HL-60/S4 (cell line): ENCODE measurements around the gene MIAT.
"Not testable (repeated sequence)": the region's sequence is repeated elsewhere in the genome, so short reads cannot be mapped to it uniquely, and the experiment has no call there.

Experiments used
- in situ Hi-C: fragments of 300-500 bp; cut with MboI; formaldehyde crosslinking; loops from 2 replicates; pipeline ENCODE4 v1.14.3; 2022; ENCODE audit warnings: low sequenced_read_pairs

The MIAT gene

GRCh38 chr22:26656891-26657851, at the start of gene MIAT:
Gene MIAT (plus strand): TSS chr22:26657588.
- in situ Hi-C loops, result no loop called here

DNA sequence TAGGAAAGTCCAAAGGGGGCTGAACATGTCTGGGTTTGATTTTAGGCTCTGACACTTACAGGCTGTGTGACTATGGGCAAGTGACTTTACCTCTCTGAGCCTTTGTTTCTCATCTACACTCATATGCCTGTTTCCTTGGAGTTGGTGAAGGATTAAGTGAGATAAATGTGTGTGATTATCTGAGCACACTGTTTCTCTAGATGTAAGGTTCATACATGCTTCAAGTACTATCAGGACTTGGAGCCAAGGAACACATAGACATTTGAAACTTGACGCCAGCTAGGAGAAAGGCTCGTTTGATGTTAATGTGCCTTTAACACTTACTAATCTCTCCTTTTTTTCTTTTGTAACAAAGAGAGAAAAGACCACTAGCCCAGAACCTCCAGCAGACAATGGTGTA, 49.3 kb upstream of the MIAT start:
- in situ Hi-C loops, result no loop called here

DNA sequence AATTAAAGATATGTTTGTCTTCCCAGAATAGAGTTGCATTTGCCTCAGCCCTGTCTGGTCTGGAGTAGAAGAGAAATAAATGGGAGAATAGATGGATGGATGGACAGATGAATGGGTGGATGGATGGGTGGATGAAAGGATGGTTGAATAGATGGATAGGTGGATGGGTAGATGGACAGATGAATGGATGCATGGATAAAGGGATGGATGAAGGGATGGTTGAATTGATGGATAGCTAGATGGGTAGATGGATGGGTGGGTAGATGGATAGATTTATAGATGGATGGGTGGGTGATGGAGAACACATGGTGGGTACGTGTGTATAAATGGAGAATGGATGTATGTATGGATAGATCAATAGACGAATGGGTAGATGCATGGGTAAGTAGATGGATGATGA, 48.1 kb upstream of the MIAT start:
- in situ Hi-C loops, result no loop called here

DNA sequence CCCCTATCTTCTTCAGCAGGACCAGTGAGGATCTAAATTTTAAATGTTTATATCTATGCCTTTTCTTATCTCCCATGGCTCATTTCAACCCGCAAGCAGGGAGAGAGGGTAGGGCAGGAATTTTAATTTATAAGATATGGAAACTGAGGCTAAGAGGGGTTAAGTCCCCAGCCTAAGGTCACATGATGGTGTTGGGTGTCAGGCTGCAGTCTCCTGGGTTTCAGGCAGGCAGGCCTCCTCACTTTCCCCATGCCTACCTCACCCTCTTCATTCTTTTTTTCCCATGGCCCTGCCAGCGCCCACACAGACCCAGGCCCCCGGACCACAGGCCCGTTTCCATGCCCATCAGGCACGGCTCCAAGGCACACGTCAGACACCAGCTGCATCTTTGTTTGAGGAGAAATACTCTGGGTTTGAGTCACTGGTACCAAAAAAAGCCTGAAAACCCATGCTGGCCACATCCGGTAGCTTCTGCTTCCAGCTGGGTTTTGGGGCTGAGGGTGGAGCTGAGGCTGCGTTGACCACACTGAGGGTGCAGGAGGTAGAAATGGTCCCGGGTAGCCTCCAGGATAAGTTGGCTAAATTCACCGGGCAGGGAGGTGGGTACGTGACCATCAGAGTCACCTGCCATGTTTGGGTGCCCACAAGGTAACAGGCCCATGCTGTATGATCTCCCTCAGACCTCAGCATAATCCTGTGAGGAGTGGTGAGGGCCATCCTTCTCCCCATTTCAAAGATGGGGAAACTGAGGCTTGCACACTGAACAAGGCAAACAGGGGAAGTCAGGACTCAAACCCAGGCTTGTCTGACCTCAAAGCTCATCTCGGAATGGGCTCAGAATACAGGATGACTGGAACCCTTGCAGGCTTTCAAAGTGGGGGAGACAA, 47.1 kb upstream of the MIAT start:
- in situ Hi-C loops, result no loop called here

GRCh38 chr22:26610996-26611395, 46.4 kb upstream of the MIAT start:
- in situ Hi-C loops, result no loop called here

DNA sequence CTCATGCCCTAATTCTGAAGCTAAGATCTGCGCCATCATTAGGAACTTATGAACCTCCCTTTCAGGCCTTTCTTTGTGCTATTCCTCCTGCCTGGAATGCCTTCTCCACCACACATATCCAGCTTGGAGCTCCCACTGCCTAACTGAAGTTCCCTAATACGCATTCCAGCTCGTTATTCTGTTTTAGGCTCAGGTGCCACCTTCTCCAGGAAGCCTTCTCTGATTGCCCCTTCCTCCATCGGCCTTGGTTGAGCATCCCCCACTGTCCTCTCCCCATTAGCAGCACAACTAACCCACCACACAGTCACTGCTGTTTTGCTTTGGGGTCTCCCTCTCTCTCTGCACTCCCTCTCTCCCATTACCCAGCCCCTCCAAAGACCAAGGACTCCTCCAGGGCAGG, 44.7 kb upstream of the MIAT start:
- in situ Hi-C loops, result no loop called here

GRCh38 chr22:26613753-26614152, 43.6 kb upstream of the MIAT start:
- in situ Hi-C loops, result not testable (repeated sequence)

GRCh38 chr22:26614322-26614721, 43.1 kb upstream of the MIAT start:
- in situ Hi-C loops, result no loop called here

- in situ Hi-C loops, result no loop called here
These were observed 42.2 kb upstream of the MIAT start for GRCh38 chr22:26615149-26615548.

- in situ Hi-C loops, result no loop called here
These were observed 41.5 kb upstream of the MIAT start for GRCh38 chr22:26615830-26616435.

DNA sequence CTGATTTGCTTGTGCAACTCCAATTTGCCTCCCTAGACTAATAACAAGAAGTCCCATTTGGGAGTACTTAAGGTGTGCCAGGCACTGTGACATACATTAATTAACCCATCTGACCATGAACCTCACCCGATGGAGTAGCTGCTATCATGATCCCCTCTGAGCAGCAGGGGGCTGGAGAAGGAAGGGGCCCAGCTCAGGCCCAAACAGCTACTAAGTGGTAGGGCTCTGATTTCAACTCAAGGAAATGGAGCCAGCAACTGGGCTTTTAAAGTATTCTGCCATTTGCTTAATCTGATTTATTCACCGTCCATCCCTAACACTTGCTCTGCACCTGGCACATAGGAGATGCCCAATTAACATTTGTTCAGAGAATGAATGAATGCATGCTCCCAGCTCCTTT, 40.7 kb upstream of the MIAT start:
- in situ Hi-C loops, result no loop called here

GRCh38 chr22:26617271-26618199, 39.9 kb upstream of the MIAT start, which contains the start of gene CRYBB1:
Gene CRYBB1 (minus strand): TSS chr22:26618027. CDS start chr22:26616319, 1,708 bp downstream.
- in situ Hi-C loops, result no loop called here

- in situ Hi-C loops, result no loop called here
These were observed 38.9 kb upstream of the MIAT start for GRCh38 chr22:26618455-26618854.

- in situ Hi-C loops, result no loop called here
These were observed 37.9 kb upstream of the MIAT start for GRCh38 chr22:26619510-26619909.

GRCh38 chr22:26620197-26620596, 37.2 kb upstream of the MIAT start:
- in situ Hi-C loops, result no loop called here

DNA sequence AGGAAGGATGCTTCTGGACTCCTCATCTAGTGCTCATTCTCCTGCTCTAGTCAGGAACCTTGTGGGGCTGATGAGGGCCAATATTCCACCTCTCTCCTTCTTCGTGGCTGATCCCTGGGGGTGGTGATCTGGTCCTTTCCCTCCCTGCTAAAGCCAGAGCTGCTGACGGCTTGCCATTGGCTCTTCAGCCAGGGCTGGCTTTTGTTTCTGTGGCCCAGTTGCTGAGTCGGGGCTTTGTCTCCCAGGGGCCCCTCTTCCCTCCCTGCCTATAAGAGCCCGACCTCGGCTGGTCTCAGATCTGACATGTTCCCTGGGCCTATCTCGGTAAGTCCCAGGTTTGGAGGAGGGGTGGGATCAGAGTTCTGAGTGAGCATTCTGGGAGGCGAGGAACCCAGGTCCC, 35.7 kb upstream of the MIAT start, which contains the start of gene CRYBA4:
TSS of gene CRYBA4 (plus strand) at position 301 of the 400 bp plus-strand sequence. CDS start 634 bp downstream, outside the sequence.
- in situ Hi-C loops, result no loop called here

GRCh38 chr22:26623984-26624383, 33.4 kb upstream of the MIAT start:
- in situ Hi-C loops, result no loop called here

DNA sequence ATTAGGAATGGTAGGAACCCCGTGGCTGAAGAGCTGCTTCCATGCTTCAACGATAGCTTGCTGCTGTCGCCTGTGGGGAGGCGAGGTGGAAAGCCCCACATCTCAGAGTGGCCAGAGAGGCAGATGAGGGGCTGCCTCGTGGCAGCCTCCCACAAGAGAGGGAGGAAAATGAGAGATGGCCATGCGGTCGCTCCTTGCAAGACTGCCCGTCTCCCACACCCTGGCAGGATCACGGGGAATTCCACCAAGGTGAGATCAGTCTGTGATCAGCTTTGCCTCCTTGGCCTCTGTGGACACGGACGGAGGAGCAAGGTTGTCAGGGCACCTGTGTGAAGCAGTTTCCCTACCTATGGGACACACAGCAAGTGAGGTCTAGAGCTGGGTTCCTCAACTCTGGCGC, 32.6 kb upstream of the MIAT start:
- in situ Hi-C loops, result no loop called here

DNA sequence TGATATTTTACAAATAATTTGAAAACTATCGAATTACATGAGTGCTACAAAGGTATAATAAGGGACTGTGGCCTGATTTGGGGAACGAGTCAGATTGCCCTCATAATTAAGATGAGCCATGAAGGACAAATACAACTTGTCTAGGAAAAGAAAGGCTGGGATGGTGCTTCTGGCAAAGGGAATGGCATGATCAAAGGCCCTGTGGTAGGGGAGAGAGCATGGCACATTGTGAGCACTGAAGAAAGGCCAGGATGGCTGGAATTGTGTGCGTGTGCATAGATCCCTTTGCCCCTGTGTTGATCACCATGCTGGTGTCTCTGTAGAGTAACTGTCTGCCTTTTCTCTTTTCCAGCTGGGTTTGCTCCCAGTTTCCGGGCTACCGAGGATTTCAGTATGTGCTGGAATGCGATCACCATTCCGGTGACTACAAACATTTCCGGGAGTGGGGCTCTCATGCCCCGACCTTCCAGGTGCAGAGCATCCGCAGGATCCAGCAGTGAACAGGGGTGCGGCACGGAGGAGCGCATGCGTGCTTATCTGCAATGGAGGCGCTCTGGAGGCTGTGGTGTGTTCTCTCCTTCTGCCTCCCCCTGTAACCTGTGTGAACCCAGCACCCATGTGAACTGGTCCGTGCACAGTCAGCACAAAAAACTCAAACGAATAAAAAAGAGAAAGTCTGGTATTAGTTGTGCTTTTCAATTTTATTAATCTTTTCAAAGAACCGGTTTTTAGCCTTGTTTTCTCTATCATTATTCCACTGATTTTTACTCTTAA, 27.2 kb upstream of the MIAT start:
- in situ Hi-C loops, result no loop called here
